GM21367 (cell line): ENCODE results near the gene DOCK2.

Experiments used
- ATAC-seq: cut with Tn5 transposase; IDR thresholded peaks from one replicate; pipeline ENCODE4 v1.9.1; 2021; ENCODE audit not compliant: unreplicated experiment

DOCK2 gene

GRCh38 chr5:169682026-169682425 lies 45.0 kb downstream of the DOCK2 start:
- no peak for ATAC-seq

- peak; percentile 77 for ATAC-seq
Measured at GRCh38 chr5:169686137-169686536, 49.1 kb downstream of the DOCK2 start.

- no peak for ATAC-seq
Measured at GRCh38 chr5:169688106-169688505, 51.0 kb downstream of the DOCK2 start.

GRCh38 chr5:169691471-169691870 lies 54.4 kb downstream of the DOCK2 start:
- no peak for ATAC-seq

GRCh38 chr5:169694091-169694625 lies 57.1 kb downstream of the DOCK2 start:
- no peak for ATAC-seq

GRCh38 chr5:169695025-169695625 lies 58.0 kb downstream of the DOCK2 start:
- ATAC-seq: no peak

GRCh38 chr5:169695919-169696490 lies 58.9 kb downstream of the DOCK2 start:
- ATAC-seq: no peak

- ATAC-seq: no peak
Measured at GRCh38 chr5:169696621-169697510, 59.8 kb downstream of the DOCK2 start.

- no peak for ATAC-seq
Measured at GRCh38 chr5:169697511-169697890, 60.4 kb downstream of the DOCK2 start.

GRCh38 chr5:169697976-169698375 lies 60.9 kb downstream of the DOCK2 start:
- no peak for ATAC-seq

- ATAC-seq: no peak
Measured at GRCh38 chr5:169700611-169701010, 63.5 kb downstream of the DOCK2 start.

GRCh38 chr5:169701910-169702451 lies 64.9 kb downstream of the DOCK2 start:
- ATAC-seq: no peak

GRCh38 chr5:169702693-169703481 lies 65.8 kb downstream of the DOCK2 start:
- peak; percentile 89 for ATAC-seq

GRCh38 chr5:169703813-169704212 lies 66.7 kb downstream of the DOCK2 start:
- ATAC-seq: no peak

- no peak for ATAC-seq
Measured at GRCh38 chr5:169705322-169705721, 68.2 kb downstream of the DOCK2 start.

GRCh38 chr5:169706071-169706470 lies 69.0 kb downstream of the DOCK2 start:
- ATAC-seq: no peak

- no peak for ATAC-seq
Measured at GRCh38 chr5:169706758-169707450, 69.8 kb downstream of the DOCK2 start.

- no peak for ATAC-seq
Measured at GRCh38 chr5:169707686-169708085, 70.6 kb downstream of the DOCK2 start.

- no peak for ATAC-seq
Measured at GRCh38 chr5:169710675-169711074, 73.6 kb downstream of the DOCK2 start.

GRCh38 chr5:169711551-169712225 lies 74.6 kb downstream of the DOCK2 start:
- no peak for ATAC-seq
